Liver (tissue), 3 donors: ENCODE results near the gene DDX50.
"Not testable (repeated sequence)": the region's sequence is repeated elsewhere in the genome, so short reads cannot be mapped to it uniquely, and the experiment has no call there.

Experiments used
- CTCF ChIP-seq: fragments of 150-350 bp; IDR thresholded peaks from 2 replicates; pipeline ENCODE4 v1.5.1; 2017; ENCODE audit warnings: improper control_type of control experiment, low read depth, low read length; ENCODE audit not compliant: missing input control
- EGR1 ChIP-seq, 2 donors: IDR thresholded peaks; 2 replicates each; pipeline ENCODE4 v1.6.1; 2016 to 2018; ENCODE audit warnings: antibody characterized with exemption in 2 of 2, low read depth in 2 of 2
- FOXA1 ChIP-seq: IDR thresholded peaks from 2 replicates; pipeline ENCODE4 v1.6.1; 2016; ENCODE audit warnings: antibody characterized with exemption
- FOXA2 ChIP-seq: IDR thresholded peaks from 2 replicates; pipeline ENCODE4 v1.6.1; 2016; ENCODE audit warnings: antibody characterized with exemption
- GABPA ChIP-seq, 2 donors: IDR thresholded peaks in 1 of 2; conservative IDR thresholded peaks in 1 of 2; 2 replicates each; pipeline ENCODE4 v1.6.1; 2016; ENCODE audit warnings: antibody characterized with exemption in 2 of 2, mild to moderate bottlenecking in 1 of 2, moderate library complexity in 1 of 2
- JUND ChIP-seq, 2 donors: IDR thresholded peaks; 2 replicates each; pipeline ENCODE4 v1.6.1; 2016; ENCODE audit warnings: antibody characterized with exemption in 2 of 2
- RAD21 ChIP-seq, 2 donors: IDR thresholded peaks; 2 replicates each; pipeline ENCODE4 v1.6.1; 2016; ENCODE audit warnings: antibody characterized with exemption in 2 of 2, mild to moderate bottlenecking in 2 of 2
- TAF1 ChIP-seq: conservative IDR thresholded peaks from 2 replicates; pipeline ENCODE4 v1.6.1; 2016; ENCODE audit warnings: antibody characterized with exemption, mild to moderate bottlenecking
- TF ChIP-seq, protein P1 (sequence below): IDR thresholded peaks from 2 replicates; pipeline ENCODE4 v1.6.1; 2016; ENCODE audit warnings: antibody characterized with exemption, mild to moderate bottlenecking
- TF ChIP-seq, protein P2 (sequence below): IDR thresholded peaks from 2 replicates; pipeline ENCODE4 v1.6.1; 2016; ENCODE audit warnings: antibody characterized with exemption
- donor health status: healthy.
- donor health status: healthy.

DNA sequence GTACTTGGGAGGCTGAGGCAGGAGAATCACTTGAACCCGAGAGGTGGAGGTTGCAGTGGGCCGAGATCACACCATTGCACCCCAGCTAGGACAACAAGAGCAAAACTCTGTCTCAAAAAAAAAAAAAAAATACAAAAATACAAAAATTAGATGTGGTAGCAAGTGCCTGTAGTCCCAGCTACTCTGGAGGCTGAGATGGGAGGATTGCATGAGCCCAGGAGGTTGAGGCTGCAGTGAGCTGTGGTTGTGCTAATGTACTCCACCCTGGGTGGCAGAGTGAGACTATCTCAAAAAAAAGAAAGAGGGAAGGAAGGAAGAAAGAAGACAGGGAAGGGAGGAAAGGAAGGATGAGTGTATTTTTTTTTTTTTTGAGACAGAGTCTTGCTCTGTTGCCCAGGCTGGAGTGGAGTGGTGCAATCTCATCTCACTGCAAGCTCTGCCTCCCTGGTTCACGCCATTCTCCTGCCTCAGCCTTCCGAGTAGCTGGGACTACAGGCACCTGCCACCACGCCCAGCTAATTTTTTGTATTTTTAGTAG, 74.9 kb downstream of the DDX50 start:
- TF ChIP-seq, protein P1, sequence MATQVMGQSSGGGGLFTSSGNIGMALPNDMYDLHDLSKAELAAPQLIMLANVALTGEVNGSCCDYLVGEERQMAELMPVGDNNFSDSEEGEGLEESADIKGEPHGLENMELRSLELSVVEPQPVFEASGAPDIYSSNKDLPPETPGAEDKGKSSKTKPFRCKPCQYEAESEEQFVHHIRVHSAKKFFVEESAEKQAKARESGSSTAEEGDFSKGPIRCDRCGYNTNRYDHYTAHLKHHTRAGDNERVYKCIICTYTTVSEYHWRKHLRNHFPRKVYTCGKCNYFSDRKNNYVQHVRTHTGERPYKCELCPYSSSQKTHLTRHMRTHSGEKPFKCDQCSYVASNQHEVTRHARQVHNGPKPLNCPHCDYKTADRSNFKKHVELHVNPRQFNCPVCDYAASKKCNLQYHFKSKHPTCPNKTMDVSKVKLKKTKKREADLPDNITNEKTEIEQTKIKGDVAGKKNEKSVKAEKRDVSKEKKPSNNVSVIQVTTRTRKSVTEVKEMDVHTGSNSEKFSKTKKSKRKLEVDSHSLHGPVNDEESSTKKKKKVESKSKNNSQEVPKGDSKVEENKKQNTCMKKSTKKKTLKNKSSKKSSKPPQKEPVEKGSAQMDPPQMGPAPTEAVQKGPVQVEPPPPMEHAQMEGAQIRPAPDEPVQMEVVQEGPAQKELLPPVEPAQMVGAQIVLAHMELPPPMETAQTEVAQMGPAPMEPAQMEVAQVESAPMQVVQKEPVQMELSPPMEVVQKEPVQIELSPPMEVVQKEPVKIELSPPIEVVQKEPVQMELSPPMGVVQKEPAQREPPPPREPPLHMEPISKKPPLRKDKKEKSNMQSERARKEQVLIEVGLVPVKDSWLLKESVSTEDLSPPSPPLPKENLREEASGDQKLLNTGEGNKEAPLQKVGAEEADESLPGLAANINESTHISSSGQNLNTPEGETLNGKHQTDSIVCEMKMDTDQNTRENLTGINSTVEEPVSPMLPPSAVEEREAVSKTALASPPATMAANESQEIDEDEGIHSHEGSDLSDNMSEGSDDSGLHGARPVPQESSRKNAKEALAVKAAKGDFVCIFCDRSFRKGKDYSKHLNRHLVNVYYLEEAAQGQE: not testable (repeated sequence)
- TF ChIP-seq CTCF; TAF1; FOXA1; GABPA (IDR thresholded peaks at IDR 0.05 in 1 of 2, conservative IDR thresholded peaks at IDR 0.05 in 1 of 2); EGR1 (IDR thresholded peaks at IDR 0.05; ENCODE audit: low read depth in 2 of 2); RAD21 (IDR thresholded peaks at IDR 0.05); JUND (IDR thresholded peaks at IDR 0.05); FOXA2: not testable (repeated sequence)
- TF ChIP-seq, protein P2, sequence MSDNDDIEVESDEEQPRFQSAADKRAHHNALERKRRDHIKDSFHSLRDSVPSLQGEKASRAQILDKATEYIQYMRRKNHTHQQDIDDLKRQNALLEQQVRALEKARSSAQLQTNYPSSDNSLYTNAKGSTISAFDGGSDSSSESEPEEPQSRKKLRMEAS: not testable (repeated sequence)
